Activated gamma-delta T cell treated with Interleukin-2 at 50 U/mL for 16 hours (primary cell): ENCODE results near the gene RRP9.
A peak's percentile ranks its signal among the peaks of the same experiment; 100 is the strongest.
"Not testable (repeated sequence)": the region's sequence is repeated elsewhere in the genome, so short reads cannot be mapped to it uniquely, and the experiment has no call there.

Source experiments
- DNase-seq: peaks from one replicate; pipeline ENCODE4 v3.0.0-alpha.2; 2020

The RRP9 gene

GRCh38 chr3:51941798-51942602, at the start of gene RRP9, which contains the start of gene PARP3:
RRP9 (minus strand) TSS chr3:51941904; CDS start chr3:51941867, 37 bp downstream.
PARP3 (plus strand) TSS chr3:51942363; CDS start chr3:51943356, 993 bp downstream.
- peak; percentile 100 for DNase-seq

GRCh38 chr3:51990501-51990971, 48.8 kb upstream of the RRP9 start:
- not testable (repeated sequence) for DNase-seq

GRCh38 chr3:51988286-51989146, 46.8 kb upstream of the RRP9 start:
- no peak for DNase-seq

- DNase-seq = no peak
These were observed 45.9 kb upstream of the RRP9 start for GRCh38 chr3:51987568-51987967.

- no peak for DNase-seq
These were observed 44.6 kb upstream of the RRP9 start for GRCh38 chr3:51986010-51986947.

- no peak for DNase-seq
These were observed 43.4 kb upstream of the RRP9 start for GRCh38 chr3:51985063-51985462.

- DNase-seq = no peak
These were observed 42.6 kb upstream of the RRP9 start for GRCh38 chr3:51984269-51984647.

- DNase-seq = no peak
These were observed 42.0 kb upstream of the RRP9 start for GRCh38 chr3:51983578-51984268.

- DNase-seq = peak; percentile 65
These were observed 41.3 kb upstream of the RRP9 start, which contains the start of gene ACY1 for GRCh38 chr3:51982838-51983577. ACY1 (plus strand) TSS chr3:51983535; CDS start chr3:51984065, 530 bp downstream.

GRCh38 chr3:51982352-51982837, 40.7 kb upstream of the RRP9 start:
- no peak for DNase-seq

GRCh38 chr3:51980253-51980652, 38.5 kb upstream of the RRP9 start:
- DNase-seq = no peak

- no peak for DNase-seq
These were observed 36.4 kb upstream of the RRP9 start for GRCh38 chr3:51978143-51978502.

GRCh38 chr3:51977446-51978142, 35.9 kb upstream of the RRP9 start:
- peak; percentile 32 for DNase-seq

- DNase-seq = no peak
These were observed 34.3 kb upstream of the RRP9 start for GRCh38 chr3:51975852-51976549.

- peak; percentile 61 for DNase-seq
These were observed 33.5 kb upstream of the RRP9 start, which contains the start of gene ABHD14A for GRCh38 chr3:51974963-51975851. ABHD14A (plus strand) TSS chr3:51975064; CDS start chr3:51975136, 72 bp downstream.

- no peak for DNase-seq
These were observed 32.7 kb upstream of the RRP9 start for GRCh38 chr3:51974277-51974962.

- DNase-seq = no peak
These were observed 29.6 kb upstream of the RRP9 start for GRCh38 chr3:51971350-51971749.
